ENCODE measurements around the gene PGRMC2. TPM values are rescaled to one million over a fixed set of nuclear protein-coding genes. Genes with fewer than 3 reads are reported as not detected.

The PGRMC2 gene
- total and polyA plus RNA-seq, 11 donors, result 23.1 to 84.1 (median 72.1) TPM

DNA sequence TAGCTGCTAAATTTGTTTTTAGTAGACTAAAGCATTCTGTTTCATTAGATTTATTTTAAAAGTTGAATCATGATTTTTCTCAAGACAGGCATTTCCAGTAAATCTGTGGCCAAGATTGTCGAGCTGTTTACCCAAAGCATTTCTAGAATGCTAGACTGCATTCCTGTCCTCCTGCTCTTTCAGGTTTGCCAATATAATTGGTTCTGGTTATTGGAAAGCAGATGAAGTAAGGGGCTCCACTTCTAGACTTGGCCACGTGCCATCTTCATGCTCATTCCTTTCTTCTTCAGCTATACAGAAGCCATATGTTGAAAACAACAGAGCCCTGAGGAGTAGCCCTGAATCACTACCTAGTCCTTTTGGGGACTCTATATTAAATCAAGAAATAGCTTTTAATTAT lies 62.5 kb downstream of the PGRMC2 start:
- no peak overlapping the region for H3K27ac ChIP-seq
- H3K36me3 ChIP-seq, result no peaks in the 10 kb centered on the region
- WGBS, 4 donors, result 60 to 72% (median 67%) methylated on average over 2 of the region's 2 CpGs
- ATAC-seq (no peak), DNase-seq (no peak)
- H3K4me3 ChIP-seq, result no peak overlapping the region
- H3K27me3 ChIP-seq, result no peaks in the 10 kb centered on the region
- H3K4me1 ChIP-seq, result peaks cover 0 to 1% (median 0%) of the 10 kb centered on the region in 12 donors
- intact Hi-C loops (cut with DNase I), result no loop called here
- peaks cover 0 to 2% (median 0%) of the 10 kb centered on the region in 12 donors for H3K9me3 ChIP-seq
- TF ChIP-seq POLR2A (IDR thresholded peaks at IDR 0.05), result no peak
- TF ChIP-seq, protein P1, sequence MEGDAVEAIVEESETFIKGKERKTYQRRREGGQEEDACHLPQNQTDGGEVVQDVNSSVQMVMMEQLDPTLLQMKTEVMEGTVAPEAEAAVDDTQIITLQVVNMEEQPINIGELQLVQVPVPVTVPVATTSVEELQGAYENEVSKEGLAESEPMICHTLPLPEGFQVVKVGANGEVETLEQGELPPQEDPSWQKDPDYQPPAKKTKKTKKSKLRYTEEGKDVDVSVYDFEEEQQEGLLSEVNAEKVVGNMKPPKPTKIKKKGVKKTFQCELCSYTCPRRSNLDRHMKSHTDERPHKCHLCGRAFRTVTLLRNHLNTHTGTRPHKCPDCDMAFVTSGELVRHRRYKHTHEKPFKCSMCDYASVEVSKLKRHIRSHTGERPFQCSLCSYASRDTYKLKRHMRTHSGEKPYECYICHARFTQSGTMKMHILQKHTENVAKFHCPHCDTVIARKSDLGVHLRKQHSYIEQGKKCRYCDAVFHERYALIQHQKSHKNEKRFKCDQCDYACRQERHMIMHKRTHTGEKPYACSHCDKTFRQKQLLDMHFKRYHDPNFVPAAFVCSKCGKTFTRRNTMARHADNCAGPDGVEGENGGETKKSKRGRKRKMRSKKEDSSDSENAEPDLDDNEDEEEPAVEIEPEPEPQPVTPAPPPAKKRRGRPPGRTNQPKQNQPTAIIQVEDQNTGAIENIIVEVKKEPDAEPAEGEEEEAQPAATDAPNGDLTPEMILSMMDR (IDR thresholded peaks at IDR 0.05), result no peak

DNA sequence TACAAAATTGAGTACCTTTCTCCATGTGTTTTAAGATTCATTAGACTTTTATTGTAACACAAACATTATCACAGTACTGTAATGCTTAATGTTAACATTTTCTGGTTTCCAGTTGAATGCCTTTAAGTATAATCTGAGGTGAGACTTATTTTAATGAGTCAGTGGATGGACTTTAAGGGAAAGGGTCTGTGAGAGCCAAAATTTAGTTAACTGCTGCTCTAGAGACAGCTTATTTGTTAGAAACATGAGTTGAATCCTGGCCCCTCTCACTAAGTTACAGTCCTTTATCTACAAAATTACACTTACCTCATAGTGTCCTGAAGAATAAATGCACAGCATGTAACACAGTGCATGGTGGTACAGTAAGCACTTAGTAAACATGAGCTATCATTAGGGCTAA lies 66.0 kb downstream of the PGRMC2 start:
- Histone ChIP-seq H3K4me3 (no peak overlapping the region), H3K4me1 (peaks cover 0 to 4% (median 0%) of the 10 kb centered on the region in 12 donors), H3K27ac (no peak overlapping the region), H3K27me3 (no peaks in the 10 kb centered on the region), H3K36me3 (no peaks in the 10 kb centered on the region), H3K9me3 (no peaks in the 10 kb centered on the region)
- ATAC-seq (no peak), DNase-seq (no peak)
- TF ChIP-seq, protein P1 (IDR thresholded peaks at IDR 0.05), result no peak
- TF ChIP-seq POLR2A (IDR thresholded peaks at IDR 0.05), result no peak
- intact Hi-C loops (cut with DNase I), result no loop called here

DNA sequence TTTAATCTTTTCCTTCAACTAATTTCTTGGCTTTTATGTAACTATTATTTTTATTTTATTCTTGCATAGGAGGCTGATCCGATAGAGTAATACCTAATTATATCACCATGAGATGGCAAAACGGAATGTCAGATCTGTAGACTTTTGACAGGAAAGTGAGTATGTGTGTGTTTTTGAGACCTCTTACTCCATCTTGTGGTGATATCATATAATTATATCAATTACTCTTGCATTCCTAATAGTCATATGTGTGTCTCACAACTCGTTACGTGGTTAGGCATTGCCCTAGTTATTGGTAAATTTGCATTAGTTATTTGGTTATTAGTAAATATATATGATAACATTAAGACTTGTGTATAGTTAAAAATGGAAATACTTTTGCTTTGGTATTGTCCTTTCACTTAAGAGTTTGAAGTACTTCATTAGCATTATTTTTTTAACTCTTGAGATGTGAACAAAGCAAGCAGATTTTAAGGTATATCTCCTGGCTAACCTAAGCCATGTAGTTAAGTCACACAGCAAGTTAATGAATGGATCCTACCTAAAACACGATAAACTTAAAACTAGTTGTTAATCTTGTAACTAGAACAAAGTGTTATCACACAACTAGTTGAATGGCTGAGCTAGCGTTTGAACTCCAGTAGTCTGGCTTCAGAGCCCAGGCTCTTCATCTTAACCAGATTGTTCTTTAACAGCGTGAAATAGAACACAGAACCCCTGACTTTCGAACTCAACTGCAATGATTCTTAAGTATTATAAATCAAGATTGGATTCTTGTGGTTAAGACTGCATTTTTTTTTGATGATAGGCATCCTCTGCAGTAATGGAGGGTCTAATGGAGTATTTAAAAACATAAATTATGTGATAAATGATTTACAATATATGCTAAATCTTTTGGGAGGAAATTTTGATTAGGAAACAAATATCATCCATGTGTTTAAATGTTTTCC lies 67.1 kb downstream of the PGRMC2 start:
- Histone ChIP-seq H3K27ac (no peak overlapping the region), H3K27me3 (no peaks in the 10 kb centered on the region), H3K4me1 (peaks cover 0 to 4% (median 0%) of the 10 kb centered on the region in 12 donors), H3K9me3 (no peaks in the 10 kb centered on the region), H3K4me3 (no peak overlapping the region), H3K36me3 (no peaks in the 10 kb centered on the region)
- WGBS, 4 donors, result 41 to 47% (median 42%) methylated on average over 8 of the region's 8 CpGs
- TF ChIP-seq, protein P1 (IDR thresholded peaks at IDR 0.05), result peak in 9 of 12 donors; percentile 11 to 48 (median 32)
- TF ChIP-seq POLR2A (IDR thresholded peaks at IDR 0.05), result no peak
- DNase-seq, result no peak
- intact Hi-C loops (cut with DNase I), result no loop called here
- ATAC-seq, result peak in 1 of 4 donors; percentile 20

Other genes with a start within 250 kb of the PGRMC2 start
- gene LARP1B, start 226.5 kb downstream of the PGRMC2 start, total RNA-seq, result 10 to 100 TPM; 14.8 to 22.5 (median 18.0) TPM
- gene LARP1B, start 226.5 kb downstream of the PGRMC2 start, polyA plus RNA-seq, result 10 to 100 TPM; 12.8 to 31.3 TPM

Measured in heart left ventricle (tissue), 16 donors.